ENCODE results near the gene NPTXR. TPM values are rescaled to one million over a fixed set of nuclear protein-coding genes. Genes with fewer than 3 reads are reported as not detected.

NPTXR gene
- total RNA-seq, 2 experiments from 2014 or later: 1.3 to 1.4 TPM

DNA sequence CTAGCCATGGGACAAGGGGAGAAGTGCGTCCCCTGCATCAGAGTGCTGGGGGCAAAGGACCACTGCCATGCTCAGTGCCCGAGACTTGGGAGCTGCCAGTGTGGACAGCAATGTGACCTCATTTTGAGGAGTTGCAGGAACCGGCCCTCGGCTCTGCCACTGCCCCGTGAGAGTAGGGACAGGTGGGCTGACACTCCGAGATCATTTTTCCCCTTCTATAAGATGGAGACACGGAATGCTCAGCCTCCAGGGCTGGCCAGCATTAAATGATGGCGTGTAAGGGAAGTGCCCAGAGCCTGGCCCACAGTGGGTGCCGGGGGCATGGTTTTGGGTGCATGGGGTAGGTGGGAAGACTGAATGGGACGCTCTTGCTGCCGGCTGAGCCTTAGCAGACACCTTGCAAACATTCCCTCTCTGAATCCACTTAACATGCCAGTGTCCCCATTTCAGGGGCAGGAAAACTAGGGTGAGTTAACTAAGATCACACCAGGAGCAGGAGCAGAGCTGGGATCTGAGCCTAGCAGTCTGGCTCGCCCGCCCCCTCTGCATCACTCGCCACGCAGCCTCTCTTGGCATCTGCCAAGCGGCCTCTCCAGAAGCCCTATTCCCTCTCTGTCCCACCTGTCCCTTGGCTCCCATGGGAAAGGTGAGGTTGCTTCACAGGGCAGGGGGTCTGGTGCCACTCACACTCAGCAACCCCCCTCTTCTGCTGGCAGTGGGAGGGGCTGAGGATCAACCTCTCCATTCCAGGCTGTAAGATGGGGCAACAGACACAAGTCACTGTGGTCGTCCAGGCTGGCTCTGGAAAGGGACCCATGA, 13.6 kb downstream of the NPTXR start:
- intact Hi-C loops (cut with DNase I, micrococcal nuclease): no loop called here
- Mint-ChIP-seq H3K36me3 (ENCODE audit: low read depth) (no peaks in the 10 kb centered on the region), H3K4me3 (no peak overlapping the region), H3K9me3 (ENCODE audit: low read depth) (no peaks in the 10 kb centered on the region), H3K27me3 (no peaks in the 10 kb centered on the region), H3K4me1 (no peaks in the 10 kb centered on the region), H3K27ac (no peak overlapping the region)
- DNase-seq (no peak), ATAC-seq (no peak)
- ChIA-PET CTCF (no interaction called here), POLR2A (no interaction called here)

DNA sequence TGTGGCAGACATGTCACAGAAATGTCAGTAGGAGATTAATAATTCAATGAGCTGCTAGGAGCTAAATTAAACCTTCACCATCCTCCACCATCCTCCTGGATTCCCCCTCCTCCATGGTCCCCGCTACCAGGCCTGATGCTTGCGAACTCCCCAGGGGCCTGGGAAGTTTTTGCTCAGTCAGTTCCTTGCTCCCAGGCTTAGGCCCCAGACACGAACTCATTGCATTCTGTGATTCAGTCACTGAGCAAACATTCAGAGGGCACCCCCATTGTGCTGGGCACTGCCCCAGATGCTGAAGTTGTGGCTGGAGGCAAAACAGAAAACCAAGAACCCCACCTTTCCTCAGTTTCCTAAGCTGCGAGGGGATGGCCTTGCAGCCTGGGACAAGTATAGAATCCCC, 14.3 kb downstream of the NPTXR start:
- CTCF ChIA-PET: interaction anchor here (1.2 kb wide), 1 partner anchor 14 kb away, joined by 3 read pairs; no protein-coding TSS in a partner anchor
- no peaks in the 10 kb centered on the region for H3K9me3 Mint-ChIP-seq (ENCODE audit: low read depth)
- intact Hi-C loops (cut with DNase I, micrococcal nuclease): no loop called here
- H3K4me1 Mint-ChIP-seq: no peaks in the 10 kb centered on the region
- H3K27me3 Mint-ChIP-seq: no peaks in the 10 kb centered on the region
- no peaks in the 10 kb centered on the region for H3K36me3 Mint-ChIP-seq (ENCODE audit: low read depth)
- no peak overlapping the region for H3K27ac Mint-ChIP-seq
- POLR2A ChIA-PET: no interaction called here
- ATAC-seq: no peak
- DNase-seq: no peak
- no peak overlapping the region for H3K4me3 Mint-ChIP-seq

DNA sequence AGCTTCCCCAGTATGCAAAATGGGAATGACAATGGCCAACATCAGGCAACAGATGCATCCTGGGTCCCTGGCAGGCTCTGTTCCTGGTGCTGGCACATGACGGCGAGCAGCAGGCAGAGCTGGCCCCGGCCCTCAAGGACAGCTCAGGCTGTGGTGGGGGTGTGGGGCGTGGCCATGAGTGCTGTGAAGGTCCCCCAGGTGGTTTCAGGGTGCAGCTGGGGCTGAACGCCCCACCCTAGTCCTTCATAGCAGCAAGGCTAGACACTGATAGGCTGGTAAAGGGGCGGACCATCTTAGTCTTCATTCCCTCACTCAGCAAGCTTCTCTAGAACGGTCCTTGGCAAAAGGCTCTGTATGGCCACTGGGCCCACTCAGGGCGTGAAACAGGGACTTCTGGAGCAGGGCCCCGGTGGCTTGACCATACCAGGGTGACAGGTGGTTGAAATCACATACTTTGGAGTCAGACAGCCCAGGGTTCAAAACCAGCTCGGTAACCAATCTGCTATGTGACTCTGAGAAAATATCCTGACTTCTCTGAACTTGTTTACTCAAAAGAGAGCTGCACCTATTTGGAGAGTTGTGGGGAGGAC, 15.1 kb downstream of the NPTXR start:
- Mint-ChIP-seq H3K9me3 (ENCODE audit: low read depth) (no peaks in the 10 kb centered on the region), H3K36me3 (ENCODE audit: low read depth) (no peaks in the 10 kb centered on the region), H3K27ac (no peak overlapping the region), H3K27me3 (no peaks in the 10 kb centered on the region), H3K4me1 (no peaks in the 10 kb centered on the region), H3K4me3 (no peak overlapping the region)
- intact Hi-C loops (cut with DNase I, micrococcal nuclease): no loop called here
- ATAC-seq (no peak), DNase-seq (no peak)
- POLR2A ChIA-PET: no interaction called here
- CTCF ChIA-PET: interaction anchor here (0.6 to 1.2 kb wide), 2 partner anchors 14 to 415 kb away, joined by 3 read pairs; no protein-coding TSS in a partner anchor

DNA sequence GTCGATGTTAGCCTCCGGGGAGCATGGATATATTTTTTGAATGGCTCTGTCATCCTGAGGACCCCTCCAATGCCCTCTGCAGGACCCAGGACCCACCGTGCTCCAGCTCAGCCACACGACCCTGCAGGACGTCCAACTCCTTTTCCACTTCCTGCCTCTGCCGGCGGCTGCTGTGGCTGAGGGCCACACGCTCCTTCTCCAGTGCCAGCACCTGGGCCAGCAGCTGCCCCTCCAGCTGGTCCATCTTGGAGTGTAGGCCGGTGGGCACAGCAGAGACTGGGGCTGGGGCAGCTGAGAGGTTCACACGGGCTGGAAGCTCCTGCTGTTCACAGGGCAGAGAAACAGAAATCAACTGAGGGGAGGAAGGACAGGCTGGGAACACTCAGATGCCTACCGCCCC, 15.6 kb downstream of the NPTXR start:
- Mint-ChIP-seq H3K27me3 (no peaks in the 10 kb centered on the region), H3K9me3 (ENCODE audit: low read depth) (no peaks in the 10 kb centered on the region), H3K4me1 (no peaks in the 10 kb centered on the region), H3K36me3 (ENCODE audit: low read depth) (no peaks in the 10 kb centered on the region), H3K27ac (no peak overlapping the region), H3K4me3 (no peak overlapping the region)
- POLR2A ChIA-PET: no interaction called here
- DNase-seq (no peak), ATAC-seq (no peak)
- intact Hi-C loops (cut with DNase I, micrococcal nuclease): no loop called here
- CTCF ChIA-PET: interaction anchor here (0.6 to 1.2 kb wide), 2 partner anchors 15 to 415 kb away, joined by 3 read pairs; no protein-coding TSS in a partner anchor

- Mint-ChIP-seq H3K27ac (no peak overlapping the region), H3K27me3 (no peaks in the 10 kb centered on the region), H3K4me1 (no peaks in the 10 kb centered on the region), H3K36me3 (ENCODE audit: low read depth) (no peaks in the 10 kb centered on the region), H3K4me3 (no peak overlapping the region), H3K9me3 (ENCODE audit: low read depth) (no peaks in the 10 kb centered on the region)
- intact Hi-C loops (cut with DNase I, micrococcal nuclease): no loop called here
- ChIA-PET CTCF (interaction anchor here (0.6 kb wide), 1 partner anchor 42 kb away, joined by 5 read pairs; no protein-coding TSS in a partner anchor), POLR2A (no interaction called here)
- ATAC-seq: no peak
- no peak for DNase-seq
Observed at GRCh38 chr22:38827510-38827909, 16.3 kb downstream of the NPTXR start.

DNA sequence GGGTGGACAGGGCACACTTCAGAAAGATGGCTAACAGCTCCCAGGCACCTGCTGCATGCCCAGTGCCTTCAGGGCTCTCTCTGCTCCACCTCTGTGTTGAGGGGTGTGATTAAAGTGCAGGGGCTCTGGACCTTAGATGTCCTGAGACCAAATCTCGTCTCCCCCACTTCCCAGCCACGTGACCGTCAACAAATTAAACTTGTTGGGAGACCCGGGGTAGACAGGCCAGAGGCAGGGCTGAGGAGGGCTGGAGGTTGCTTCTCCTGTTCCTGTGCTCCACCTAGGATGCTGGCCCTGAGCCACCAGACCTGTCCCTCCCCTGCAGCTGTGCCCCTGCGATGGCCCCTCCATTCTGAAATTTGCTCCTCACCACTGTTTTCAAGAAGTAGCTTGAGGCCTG, 17.0 kb downstream of the NPTXR start:
- CTCF ChIA-PET: interaction anchor here (0.6 kb wide), 2 partner anchors 43 to 57 kb away, joined by 4 to 5 read pairs; no protein-coding TSS in a partner anchor

DNA sequence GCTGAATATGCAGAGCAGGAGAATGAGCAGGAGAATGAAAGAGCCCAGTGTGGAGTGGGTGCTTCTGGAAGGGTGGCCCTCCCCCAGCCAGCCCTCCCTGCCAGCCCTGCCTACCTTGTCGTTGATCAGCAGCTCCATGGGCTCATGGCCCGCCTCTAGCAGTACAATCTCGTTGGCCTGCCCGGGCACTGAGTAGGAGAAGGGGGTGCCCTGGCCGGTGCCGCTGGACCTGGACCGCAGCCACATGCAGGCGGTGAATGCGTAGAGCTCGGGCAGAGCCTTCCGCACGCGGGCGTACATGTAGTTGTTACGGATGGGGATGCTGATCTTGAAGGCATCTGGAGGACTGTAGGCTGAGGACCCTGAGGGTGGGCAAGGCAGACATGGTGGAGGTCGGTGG, 17.4 kb downstream of the NPTXR start:
- POLR2A ChIA-PET: interaction anchor here (0.6 kb wide), 1 partner anchor 490 kb away, joined by 3 read pairs; no protein-coding TSS in a partner anchor

More for the DNA sequence above, 17.0 kb downstream of the NPTXR start:
- Mint-ChIP-seq H3K4me1 (no peaks in the 10 kb centered on the region), H3K4me3 (no peak overlapping the region), H3K27ac (no peak overlapping the region), H3K36me3 (ENCODE audit: low read depth) (no peaks in the 10 kb centered on the region), H3K9me3 (ENCODE audit: low read depth) (no peaks in the 10 kb centered on the region), H3K27me3 (no peaks in the 10 kb centered on the region)
- intact Hi-C loops (cut with DNase I, micrococcal nuclease): no loop called here
- POLR2A ChIA-PET: interaction anchor here (0.6 kb wide), 1 partner anchor 489 kb away, joined by 3 read pairs; no protein-coding TSS in a partner anchor
- DNase-seq (no peak), ATAC-seq (no peak)

DNA sequence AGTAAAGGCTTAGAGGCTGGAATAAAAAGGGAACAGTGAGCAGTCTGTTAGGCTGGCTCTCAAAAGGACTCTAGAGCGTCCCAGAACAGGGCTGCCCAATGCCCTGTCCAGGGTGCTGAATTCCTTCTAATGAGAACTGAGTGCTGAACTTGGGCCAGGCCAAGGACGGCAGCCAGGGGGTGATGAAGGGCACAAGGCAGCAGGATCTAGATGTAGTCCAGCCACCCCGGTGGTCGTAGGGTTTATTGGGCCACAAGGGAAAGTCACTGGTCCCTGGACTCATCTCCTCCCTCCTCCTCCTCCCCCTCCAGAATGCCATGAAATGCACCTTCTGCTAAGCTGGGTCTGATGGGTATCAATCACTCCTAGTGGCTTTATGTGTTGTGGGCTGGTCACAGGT, 19.2 kb downstream of the NPTXR start:
- H3K4me3 Mint-ChIP-seq: no peak overlapping the region
- no peaks in the 10 kb centered on the region for H3K27me3 Mint-ChIP-seq
- no peaks in the 10 kb centered on the region for H3K4me1 Mint-ChIP-seq
- CTCF ChIA-PET: no interaction called here
- H3K27ac Mint-ChIP-seq: no peak overlapping the region
- POLR2A ChIA-PET: no interaction called here
- DNase-seq (peak; percentile 71), ATAC-seq (peak; percentile 73)
- intact Hi-C loops (cut with DNase I, micrococcal nuclease): no loop called here
- no peaks in the 10 kb centered on the region for H3K36me3 Mint-ChIP-seq (ENCODE audit: low read depth)
- H3K9me3 Mint-ChIP-seq (ENCODE audit: low read depth): no peaks in the 10 kb centered on the region

More for the DNA sequence above, 17.4 kb downstream of the NPTXR start:
- CTCF ChIA-PET: interaction anchor here (0.6 kb wide), 1 partner anchor 57 kb away, joined by 4 read pairs; no protein-coding TSS in a partner anchor
- H3K27ac Mint-ChIP-seq: no peak overlapping the region
- no peaks in the 10 kb centered on the region for H3K36me3 Mint-ChIP-seq (ENCODE audit: low read depth)
- H3K4me1 Mint-ChIP-seq: no peaks in the 10 kb centered on the region
- ATAC-seq (no peak), DNase-seq (no peak)
- intact Hi-C loops (cut with DNase I, micrococcal nuclease): no loop called here
- H3K4me3 Mint-ChIP-seq: no peak overlapping the region
- no peaks in the 10 kb centered on the region for H3K9me3 Mint-ChIP-seq (ENCODE audit: low read depth)
- no peaks in the 10 kb centered on the region for H3K27me3 Mint-ChIP-seq

GRCh38 chr22:38823637-38824036, 20.2 kb downstream of the NPTXR start:
- no peaks in the 10 kb centered on the region for H3K27me3 Mint-ChIP-seq
- CTCF ChIA-PET: interaction anchor here (0.7 to 0.8 kb wide), 2 partner anchors 334 to 856 kb away, joined by 3 read pairs; no protein-coding TSS in a partner anchor
- intact Hi-C loops (cut with DNase I, micrococcal nuclease): no loop called here
- POLR2A ChIA-PET: no interaction called here
- no peaks in the 10 kb centered on the region for H3K4me1 Mint-ChIP-seq
- DNase-seq (no peak), ATAC-seq (no peak)
- H3K4me3 Mint-ChIP-seq: no peak overlapping the region
- H3K27ac Mint-ChIP-seq: no peak overlapping the region
- H3K36me3 Mint-ChIP-seq (ENCODE audit: low read depth): no peaks in the 10 kb centered on the region
- H3K9me3 Mint-ChIP-seq (ENCODE audit: low read depth): no peaks in the 10 kb centered on the region

- no peak overlapping the region for H3K27ac Mint-ChIP-seq
- peaks cover 2% of the 10 kb centered on the region for H3K27me3 Mint-ChIP-seq
- H3K9me3 Mint-ChIP-seq (ENCODE audit: low read depth): no peaks in the 10 kb centered on the region
- no peaks in the 10 kb centered on the region for H3K4me1 Mint-ChIP-seq
- H3K4me3 Mint-ChIP-seq: no peak overlapping the region
- H3K36me3 Mint-ChIP-seq (ENCODE audit: low read depth): no peaks in the 10 kb centered on the region
- intact Hi-C loops (cut with DNase I, micrococcal nuclease): no loop called here
- ChIA-PET POLR2A (no interaction called here), CTCF (no interaction called here)
- DNase-seq: no peak
- no peak for ATAC-seq
Observed at GRCh38 chr22:38823076-38823475, 20.8 kb downstream of the NPTXR start.

DNA sequence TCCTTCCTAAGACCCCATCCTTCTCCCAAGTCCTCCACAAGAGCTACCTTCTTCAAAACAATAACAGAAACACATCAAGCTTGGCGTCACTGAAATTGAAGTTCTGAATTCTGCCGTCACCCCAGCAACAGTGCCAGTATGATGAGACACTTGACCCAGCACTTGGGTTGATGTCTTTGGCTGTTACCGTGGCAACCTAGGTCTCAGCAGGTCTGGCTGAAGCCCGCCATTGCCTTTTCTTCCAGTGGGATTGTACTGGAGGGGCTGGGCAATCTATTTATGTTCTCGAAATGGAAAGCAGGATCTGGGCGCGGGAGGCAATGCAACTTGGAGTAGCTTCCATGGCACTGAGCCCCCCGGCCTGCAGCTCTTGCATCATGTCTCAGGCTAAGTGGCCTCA, 23.8 kb downstream of the NPTXR start:
- DNase-seq (no peak), ATAC-seq (no peak)
- CTCF ChIA-PET: no interaction called here
- H3K36me3 Mint-ChIP-seq (ENCODE audit: low read depth): no peaks in the 10 kb centered on the region
- no peaks in the 10 kb centered on the region for H3K9me3 Mint-ChIP-seq (ENCODE audit: low read depth)
- POLR2A ChIA-PET: no interaction called here
- H3K4me1 Mint-ChIP-seq: no peaks in the 10 kb centered on the region
- H3K27ac Mint-ChIP-seq: no peak overlapping the region
- H3K27me3 Mint-ChIP-seq: peaks cover 2% of the 10 kb centered on the region
- intact Hi-C loops (cut with DNase I, micrococcal nuclease): no loop called here
- H3K4me3 Mint-ChIP-seq: no peak overlapping the region

- no peaks in the 10 kb centered on the region for H3K9me3 Mint-ChIP-seq (ENCODE audit: low read depth)
- CTCF ChIA-PET: no interaction called here
- H3K27me3 Mint-ChIP-seq: peaks cover 2% of the 10 kb centered on the region
- H3K36me3 Mint-ChIP-seq (ENCODE audit: low read depth): no peaks in the 10 kb centered on the region
- no peaks in the 10 kb centered on the region for H3K4me1 Mint-ChIP-seq
- H3K4me3 Mint-ChIP-seq: no peak overlapping the region
- intact Hi-C loops (cut with DNase I, micrococcal nuclease): no loop called here
- no peak for ATAC-seq
- no peak overlapping the region for H3K27ac Mint-ChIP-seq
- POLR2A ChIA-PET: no interaction called here
- DNase-seq: no peak
Observed at GRCh38 chr22:38819387-38819940, 24.4 kb downstream of the NPTXR start.

Data from activated CD4-positive, alpha-beta T cell treated with anti-CD3 and anti-CD28 coated beads for 36 hours (primary cell).